ENCODE results near the gene BTF3. TPM values are rescaled to one million over a fixed set of nuclear protein-coding genes. Genes with fewer than 3 reads are reported as not detected.
A peak's percentile ranks its signal among the peaks of the same experiment; 100 is the strongest.

BTF3 gene
- total and polyA plus RNA-seq, 2 of the 13 experiments (the other 11 are each of a cell fraction or from before 2014, with no cell fraction given): 557 to 698 TPM

GRCh38 chr5:73544429-73545402 is 46.5 kb downstream of the BTF3 start (continued):
- TF ChIP-seq ARID3A (IDR thresholded peaks at IDR 0.05; ENCODE audit: low read depth, low read length) (no peak), HBP1 (CRISPR knock-in tag; IDR thresholded peaks at IDR 0.05; ENCODE audit: low read depth) (peak; percentile 34; the same call in 1 of the 2 replicates), ZNF773 (CRISPR knock-in tag; IDR thresholded peaks at IDR 0.05; ENCODE audit: borderline replicate concordance) (no peak), NFKBIZ (CRISPR knock-in tag; IDR thresholded peaks at IDR 0.05) (no peak), BRF2 (CRISPR knock-in tag; IDR thresholded peaks at IDR 0.05) (peak; percentile 89; the same call in 1 of the 2 replicates), LBX2 (CRISPR knock-in tag; IDR thresholded peaks at IDR 0.05; ENCODE audit: borderline replicate concordance) (no peak), ZNF850 (CRISPR knock-in tag; conservative IDR thresholded peaks at IDR 0.05) (no peak), KAT2B (IDR thresholded peaks at IDR 0.05; ENCODE audit: borderline replicate concordance, low read depth, low read length) (no peak), MLX (CRISPR knock-in tag; IDR thresholded peaks at IDR 0.05) (peak; percentile 96), TSC22D2 (CRISPR knock-in tag; IDR thresholded peaks at IDR 0.05; ENCODE audit: borderline replicate concordance) (peak; percentile 4; the same call in 1 of the 2 replicates), ZNF333 (CRISPR knock-in tag; IDR thresholded peaks at IDR 0.05; ENCODE audit: borderline replicate concordance) (no peak), JUN (CRISPR knock-in tag; IDR thresholded peaks at IDR 0.05) (peak; percentile 88; the same call in 1 of the 2 replicates), REPIN1 (CRISPR knock-in tag; IDR thresholded peaks at IDR 0.05; ENCODE audit: borderline replicate concordance, low read depth) (peak; percentile 93), ZNF766 (CRISPR knock-in tag; IDR thresholded peaks at IDR 0.05; ENCODE audit: borderline replicate concordance) (no peak), ZBTB33 (CRISPR knock-in tag; IDR thresholded peaks at IDR 0.05) (peak; percentile 33; the same call in 1 of the 2 replicates), ZNF788 (CRISPR knock-in tag; IDR thresholded peaks at IDR 0.05; ENCODE audit: borderline replicate concordance) (no peak; the same call in 1 of the 2 replicates), GMEB2 (CRISPR knock-in tag; IDR thresholded peaks at IDR 0.05; ENCODE audit: low read depth) (no peak), ELF4 (CRISPR knock-in tag; IDR thresholded peaks at IDR 0.05; ENCODE audit: borderline replicate concordance) (no peak)
